Gastrocnemius medialis (tissue), 4 donors: ENCODE results near the gene CENPN.

Experiments used
- CTCF ChIP-seq, 5 experiments: fragments of 450-650 bp in 3 of 5; fragments of 200-600 bp in 2 of 5; sonication (generic) in 2 of 5; IDR thresholded peaks in 4 of 5; conservative IDR thresholded peaks in 1 of 5; 1 replicate in 4 of 5; 2 replicates in 1 of 5; pipeline ENCODE4 v1.5.1; 2016 to 2019; ENCODE audit warnings: antibody characterized with exemption in 5 of 5, mild to moderate bottlenecking in 3 of 5, moderate library complexity in 3 of 5
- POLR2A ChIP-seq, 2 donors: fragments of 450-650 bp; IDR thresholded peaks; one replicate each; pipeline ENCODE4 v1.6.1; 2017; ENCODE audit warnings: antibody characterized with exemption in 2 of 2, mild to moderate bottlenecking in 2 of 2, moderate library complexity in 2 of 2

GRCh38 chr16:81003610-81004460, 3.2 kb upstream of the CENPN start:
- TF ChIP-seq CTCF (IDR thresholded peaks at IDR 0.05 in 4 of 5, conservative IDR thresholded peaks at IDR 0.05 in 1 of 5) (no peak), POLR2A (IDR thresholded peaks at IDR 0.05) (no peak)
